ENCODE data around the gene SMARCB1.
A peak's percentile ranks its signal among the peaks of the same experiment; 100 is the strongest.

The SMARCB1 gene

DNA sequence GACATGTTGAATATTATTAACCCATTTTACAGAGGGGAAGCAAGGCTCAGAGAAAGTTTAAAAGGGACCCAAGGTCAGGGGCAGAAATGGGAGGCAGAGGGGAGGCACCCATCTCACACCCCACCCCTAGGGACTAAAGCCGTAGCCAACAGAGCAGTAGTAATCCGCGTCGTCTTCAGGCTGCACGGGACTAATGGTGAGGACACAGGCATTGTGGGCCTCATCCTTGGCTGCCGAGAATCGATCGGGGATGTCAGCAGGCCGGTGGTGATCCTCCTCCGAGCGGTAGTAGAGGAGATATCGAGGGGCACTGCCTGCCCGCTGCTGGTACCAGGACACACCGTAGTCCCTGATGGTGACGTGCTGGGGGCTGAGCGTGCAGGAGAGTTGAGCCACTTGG, 34.0 kb upstream of the SMARCB1 start:
- peak overlapping the region; percentile 91 for H3K4me3 ChIP-seq (ENCODE audit: low read length)

DNA sequence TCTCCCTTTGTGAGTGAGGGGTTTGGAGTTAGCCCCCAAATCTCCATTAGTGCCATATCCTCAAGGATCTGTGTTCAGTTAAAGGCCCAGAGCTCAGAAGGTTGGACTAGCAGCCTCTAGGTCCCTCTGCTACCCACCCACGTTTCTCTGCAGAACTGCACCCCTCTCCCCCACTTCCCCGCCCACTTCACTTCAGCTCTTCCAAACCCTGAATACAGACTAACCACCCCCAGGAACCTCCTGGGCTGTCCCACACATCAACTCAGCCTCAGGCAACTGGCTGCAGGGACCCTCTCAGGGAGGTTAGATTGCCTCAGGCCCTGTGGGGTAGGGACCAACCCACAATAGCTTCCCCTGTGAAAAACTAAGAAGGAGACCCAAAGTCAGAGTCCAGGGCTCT, 33.4 kb upstream of the SMARCB1 start:
- no peaks in the 10 kb centered on the region for H3K36me3 ChIP-seq (replicated peaks; ENCODE audit: low read depth, low read length)
- H3K27ac ChIP-seq (ENCODE audit: low read length), result 0 out of 2 replicates have a peak overlapping the region, but pooled peaks have one; percentile 76
- peaks cover 37% of the 10 kb centered on the region for H3K4me1 ChIP-seq (ENCODE audit: low read length)
- peak overlapping the region; percentile 98 for H3K4me2 ChIP-seq (ENCODE audit: low read length)
- no peaks in the 10 kb centered on the region for H3K27me3 ChIP-seq (ENCODE audit: low read depth, low read length)
- H3K9me3 ChIP-seq (ENCODE audit: insufficient read depth, low read length), result no peaks in the 10 kb centered on the region
- H3K9ac ChIP-seq (ENCODE audit: low read length), result peak overlapping the region; percentile 87; the same call in 1 of the 2 replicates
- H3K4me3 ChIP-seq (ENCODE audit: low read length), result peak overlapping the region; percentile 91; the same call in 1 of the 2 replicates
- TF ChIP-seq, protein P1, sequence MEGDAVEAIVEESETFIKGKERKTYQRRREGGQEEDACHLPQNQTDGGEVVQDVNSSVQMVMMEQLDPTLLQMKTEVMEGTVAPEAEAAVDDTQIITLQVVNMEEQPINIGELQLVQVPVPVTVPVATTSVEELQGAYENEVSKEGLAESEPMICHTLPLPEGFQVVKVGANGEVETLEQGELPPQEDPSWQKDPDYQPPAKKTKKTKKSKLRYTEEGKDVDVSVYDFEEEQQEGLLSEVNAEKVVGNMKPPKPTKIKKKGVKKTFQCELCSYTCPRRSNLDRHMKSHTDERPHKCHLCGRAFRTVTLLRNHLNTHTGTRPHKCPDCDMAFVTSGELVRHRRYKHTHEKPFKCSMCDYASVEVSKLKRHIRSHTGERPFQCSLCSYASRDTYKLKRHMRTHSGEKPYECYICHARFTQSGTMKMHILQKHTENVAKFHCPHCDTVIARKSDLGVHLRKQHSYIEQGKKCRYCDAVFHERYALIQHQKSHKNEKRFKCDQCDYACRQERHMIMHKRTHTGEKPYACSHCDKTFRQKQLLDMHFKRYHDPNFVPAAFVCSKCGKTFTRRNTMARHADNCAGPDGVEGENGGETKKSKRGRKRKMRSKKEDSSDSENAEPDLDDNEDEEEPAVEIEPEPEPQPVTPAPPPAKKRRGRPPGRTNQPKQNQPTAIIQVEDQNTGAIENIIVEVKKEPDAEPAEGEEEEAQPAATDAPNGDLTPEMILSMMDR (IDR thresholded peaks at IDR 0.05; ENCODE audit: low read depth, low read length), result no peak
- no peak for TF ChIP-seq EZH2phosphoT487 (IDR thresholded peaks at IDR 0.05; ENCODE audit: low read depth)
- H4K20me1 ChIP-seq (ENCODE audit: insufficient read depth, low read length), result no peaks in the 10 kb centered on the region
- H3K79me2 ChIP-seq (ENCODE audit: low read length), result no peaks in the 10 kb centered on the region
- no peak overlapping the region for H2AFZ ChIP-seq (ENCODE audit: low read depth, low read length)

More for the DNA sequence above, 34.0 kb upstream of the SMARCB1 start:
- H3K36me3 ChIP-seq (replicated peaks; ENCODE audit: low read depth, low read length), result no peaks in the 10 kb centered on the region
- no peaks in the 10 kb centered on the region for H3K27me3 ChIP-seq (ENCODE audit: low read depth, low read length)
- H3K4me2 ChIP-seq (ENCODE audit: low read length), result peak overlapping the region; percentile 98
- H3K4me1 ChIP-seq (ENCODE audit: low read length), result peaks cover 42% of the 10 kb centered on the region
- H4K20me1 ChIP-seq (ENCODE audit: insufficient read depth, low read length), result no peaks in the 10 kb centered on the region
- no peaks in the 10 kb centered on the region for H3K79me2 ChIP-seq (ENCODE audit: low read length)
- H3K27ac ChIP-seq (ENCODE audit: low read length), result peak overlapping the region; percentile 76
- TF ChIP-seq EZH2phosphoT487 (IDR thresholded peaks at IDR 0.05; ENCODE audit: low read depth), result no peak
- TF ChIP-seq, protein P1 (IDR thresholded peaks at IDR 0.05; ENCODE audit: low read depth, low read length), result no peak
- no peaks in the 10 kb centered on the region for H3K9me3 ChIP-seq (ENCODE audit: insufficient read depth, low read length)
- H3K9ac ChIP-seq (ENCODE audit: low read length), result peak overlapping the region; percentile 87; the same call in 1 of the 2 replicates
- peak overlapping the region; percentile 23; the same call in 1 of the 2 replicates for H2AFZ ChIP-seq (ENCODE audit: low read depth, low read length)

DNA sequence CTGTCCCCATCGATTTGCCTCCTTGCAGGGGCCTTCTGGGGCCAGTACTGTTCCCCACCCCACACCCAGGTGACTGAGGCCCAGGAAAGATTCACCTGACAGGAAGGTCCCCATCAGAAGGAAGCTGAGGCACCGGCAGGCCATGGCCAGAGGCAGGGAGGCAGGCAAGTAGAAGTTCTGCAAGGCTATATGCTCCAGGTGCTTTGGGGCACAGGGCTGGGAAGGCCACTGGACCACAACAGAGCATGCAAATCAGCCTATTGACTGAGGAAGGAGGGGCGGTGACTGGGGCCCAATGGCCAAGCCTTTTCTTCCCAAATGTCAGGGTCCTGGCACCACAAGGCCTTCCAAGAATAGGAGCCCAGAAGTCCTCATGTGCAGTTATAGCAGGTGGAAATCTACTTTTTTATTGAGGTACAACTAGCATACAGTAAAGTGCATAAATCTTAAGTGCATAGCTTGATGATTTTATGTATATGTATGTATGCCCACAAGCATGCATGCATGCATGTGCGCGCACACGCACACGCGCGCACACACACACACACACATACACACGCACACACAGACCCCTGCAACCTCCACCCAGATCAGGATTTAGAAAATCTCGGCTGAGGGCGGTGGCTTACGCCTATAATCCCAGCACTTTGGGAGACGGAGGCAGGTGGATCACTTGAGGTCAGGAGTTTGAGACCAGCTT, 32.4 kb upstream of the SMARCB1 start, which contains the start of gene VPREB3:
Gene VPREB3, minus strand, starts transcription at position 206 of the 700 bp plus-strand sequence. Its CDS starts 62 bp downstream, at position 144.
- no peak for TF ChIP-seq EZH2phosphoT487 (IDR thresholded peaks at IDR 0.05; ENCODE audit: low read depth)
- TF ChIP-seq, protein P1 (IDR thresholded peaks at IDR 0.05; ENCODE audit: low read depth, low read length), result no peak
- no peaks in the 10 kb centered on the region for H4K20me1 ChIP-seq (ENCODE audit: insufficient read depth, low read length)
- no peaks in the 10 kb centered on the region for H3K36me3 ChIP-seq (replicated peaks; ENCODE audit: low read depth, low read length)
- H3K9me3 ChIP-seq (ENCODE audit: insufficient read depth, low read length), result no peaks in the 10 kb centered on the region
- 0 out of 2 replicates have a peak within 1 kb of the TSS, but pooled peaks have one; percentile 91 for H3K4me3 ChIP-seq (ENCODE audit: low read length)
- no peak within 1 kb of the TSS for H2AFZ ChIP-seq (ENCODE audit: low read depth, low read length)
- peaks cover 37% of the 10 kb centered on the region for H3K4me1 ChIP-seq (ENCODE audit: low read length)
- H3K27ac ChIP-seq (ENCODE audit: low read length), result 0 out of 2 replicates have a peak within 1 kb of the TSS, but pooled peaks have one; percentile 76
- H3K9ac ChIP-seq (ENCODE audit: low read length), result peak within 1 kb of the TSS; percentile 87; the same call in 1 of the 2 replicates
- no peaks in the 10 kb centered on the region for H3K27me3 ChIP-seq (ENCODE audit: low read depth, low read length)
- H3K79me2 ChIP-seq (ENCODE audit: low read length), result no peaks in the 10 kb centered on the region
- peak within 1 kb of the TSS; percentile 98 for H3K4me2 ChIP-seq (ENCODE audit: low read length)

DNA sequence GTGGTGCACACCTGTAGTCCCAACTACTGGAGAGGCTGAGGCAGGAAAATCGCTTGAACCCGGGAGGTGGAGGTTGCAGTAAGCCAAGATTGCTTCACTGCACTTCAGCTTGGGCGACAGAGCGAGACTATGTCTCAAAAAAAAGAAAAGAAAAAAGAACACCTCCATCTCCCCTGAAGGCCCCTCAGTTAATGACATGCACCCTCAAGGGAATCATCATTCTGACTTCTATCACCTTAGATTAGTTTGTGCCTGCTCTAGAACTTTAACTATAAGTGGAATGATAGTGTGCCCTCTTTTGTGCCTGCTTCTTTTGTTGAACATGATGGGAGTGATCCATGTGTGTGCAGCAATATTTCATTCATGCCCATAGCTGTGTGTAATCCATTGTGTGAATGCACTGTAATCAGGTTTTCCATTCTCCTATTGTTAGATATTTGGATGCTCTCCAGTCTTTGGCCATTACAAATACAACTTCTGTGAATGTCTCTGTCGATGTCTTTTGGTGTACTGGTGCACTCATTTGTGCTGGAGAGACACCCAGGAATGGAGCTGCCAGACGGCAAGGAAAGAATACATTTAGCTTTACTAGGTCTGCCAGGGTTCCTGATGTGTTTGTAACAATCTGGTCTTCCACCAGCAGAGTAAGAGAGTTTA, 31.7 kb upstream of the SMARCB1 start:
- Histone ChIP-seq H3K27ac (ENCODE audit: low read length) (no peak overlapping the region), H3K9ac (ENCODE audit: low read length) (no peak overlapping the region), H3K79me2 (ENCODE audit: low read length) (no peaks in the 10 kb centered on the region), H4K20me1 (ENCODE audit: insufficient read depth, low read length) (no peaks in the 10 kb centered on the region), H3K4me2 (ENCODE audit: low read length) (no peak overlapping the region), H3K27me3 (ENCODE audit: low read depth, low read length) (no peaks in the 10 kb centered on the region), H2AFZ (ENCODE audit: low read depth, low read length) (no peak overlapping the region), H3K4me3 (ENCODE audit: low read length) (no peak overlapping the region), H3K4me1 (ENCODE audit: low read length) (peaks cover 32% of the 10 kb centered on the region), H3K36me3 (replicated peaks; ENCODE audit: low read depth, low read length) (no peaks in the 10 kb centered on the region), H3K9me3 (ENCODE audit: insufficient read depth, low read length) (no peaks in the 10 kb centered on the region)
- TF ChIP-seq, protein P1 (IDR thresholded peaks at IDR 0.05; ENCODE audit: low read depth, low read length), result no peak
- no peak for TF ChIP-seq EZH2phosphoT487 (IDR thresholded peaks at IDR 0.05; ENCODE audit: low read depth)

Measured in OCI-LY3 (cell line).